GM11168 (cell line): Measurements from ENCODE around the gene MKRN2OS.

Experiments used
- in situ Hi-C: fragments of 300-500 bp; cut with MboI; formaldehyde crosslinking; loops from one replicate; pipeline ENCODE4 v1.12.0; 2022; ENCODE audit warnings: low sequenced_read_pairs; ENCODE audit not compliant: unreplicated experiment

The MKRN2OS gene

GRCh38 chr3:12518261-12519028 is 26.9 kb downstream of the MKRN2OS start:
- in situ Hi-C loops, result no loop called here

DNA sequence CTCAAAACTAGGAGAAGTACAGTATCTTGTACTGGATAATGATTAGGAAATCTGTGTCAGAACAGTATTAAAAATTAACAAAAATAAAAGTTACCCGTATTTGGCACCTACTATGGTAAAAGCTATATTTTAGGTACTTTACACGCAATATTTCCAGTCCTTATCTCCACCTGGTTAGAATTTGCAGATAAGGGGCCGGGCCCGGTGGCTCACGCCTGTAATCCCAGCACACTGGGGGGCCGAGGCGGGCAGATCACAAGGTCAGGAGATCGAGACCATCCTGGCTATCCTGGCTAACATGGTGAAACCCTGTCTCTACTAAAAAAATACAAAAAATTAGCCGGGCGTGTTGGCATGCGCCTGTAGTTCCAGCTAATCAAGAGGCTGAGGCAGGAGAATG is 28.4 kb downstream of the MKRN2OS start:
- in situ Hi-C loops, result no loop called here

- in situ Hi-C loops, result no loop called here
These were observed 29.7 kb downstream of the MKRN2OS start for GRCh38 chr3:12515631-12516030.

- in situ Hi-C loops, result no loop called here
These were observed 31.4 kb downstream of the MKRN2OS start for GRCh38 chr3:12513694-12514446.

- in situ Hi-C loops, result no loop called here
These were observed 32.7 kb downstream of the MKRN2OS start for GRCh38 chr3:12512534-12513118.

DNA sequence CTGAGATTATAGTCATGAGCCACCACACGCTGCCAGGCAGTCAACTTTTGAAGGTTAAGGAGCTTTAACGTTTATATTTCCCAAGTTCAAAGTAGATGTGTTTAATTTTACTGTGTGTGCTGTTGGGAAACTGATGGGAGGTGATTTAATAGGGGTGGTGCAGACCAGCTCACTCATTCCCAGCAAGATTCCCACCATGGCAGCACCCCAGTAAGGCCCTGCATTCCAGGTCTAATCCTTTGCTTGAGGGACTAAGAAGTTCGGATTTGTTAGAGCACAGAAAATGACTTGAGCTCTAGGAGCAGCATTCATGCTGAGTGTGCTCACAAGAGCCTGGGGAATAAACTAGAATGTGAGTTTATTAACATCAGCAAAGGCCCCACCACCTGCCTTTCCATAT is 35.8 kb downstream of the MKRN2OS start:
- in situ Hi-C loops, result no loop called here

DNA sequence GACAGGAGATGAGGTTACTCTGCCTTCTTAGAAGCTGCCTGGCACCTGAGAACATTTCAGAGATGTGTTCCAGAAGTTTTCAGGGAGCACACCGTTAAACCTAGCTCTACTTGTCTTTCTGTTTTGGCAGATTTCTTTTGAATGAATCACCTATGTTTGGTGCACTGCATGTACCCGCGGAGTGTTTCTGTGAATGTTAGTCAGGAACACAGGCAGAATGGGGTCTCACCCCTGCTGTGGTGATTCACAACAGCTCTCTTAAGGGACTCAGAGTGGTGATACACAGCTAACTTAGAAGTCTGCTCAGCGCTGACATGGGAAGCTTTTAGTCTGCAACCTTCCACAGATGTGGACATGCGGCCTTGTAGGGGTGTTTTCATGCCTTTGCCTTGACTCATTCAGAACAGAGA is 37.0 kb downstream of the MKRN2OS start:
- in situ Hi-C loops, result no loop called here

- in situ Hi-C loops, result no loop called here
These were observed 37.6 kb downstream of the MKRN2OS start for GRCh38 chr3:12507591-12508281.

GRCh38 chr3:12506201-12506709 is 39.0 kb downstream of the MKRN2OS start:
- in situ Hi-C loops, result no loop called here

DNA sequence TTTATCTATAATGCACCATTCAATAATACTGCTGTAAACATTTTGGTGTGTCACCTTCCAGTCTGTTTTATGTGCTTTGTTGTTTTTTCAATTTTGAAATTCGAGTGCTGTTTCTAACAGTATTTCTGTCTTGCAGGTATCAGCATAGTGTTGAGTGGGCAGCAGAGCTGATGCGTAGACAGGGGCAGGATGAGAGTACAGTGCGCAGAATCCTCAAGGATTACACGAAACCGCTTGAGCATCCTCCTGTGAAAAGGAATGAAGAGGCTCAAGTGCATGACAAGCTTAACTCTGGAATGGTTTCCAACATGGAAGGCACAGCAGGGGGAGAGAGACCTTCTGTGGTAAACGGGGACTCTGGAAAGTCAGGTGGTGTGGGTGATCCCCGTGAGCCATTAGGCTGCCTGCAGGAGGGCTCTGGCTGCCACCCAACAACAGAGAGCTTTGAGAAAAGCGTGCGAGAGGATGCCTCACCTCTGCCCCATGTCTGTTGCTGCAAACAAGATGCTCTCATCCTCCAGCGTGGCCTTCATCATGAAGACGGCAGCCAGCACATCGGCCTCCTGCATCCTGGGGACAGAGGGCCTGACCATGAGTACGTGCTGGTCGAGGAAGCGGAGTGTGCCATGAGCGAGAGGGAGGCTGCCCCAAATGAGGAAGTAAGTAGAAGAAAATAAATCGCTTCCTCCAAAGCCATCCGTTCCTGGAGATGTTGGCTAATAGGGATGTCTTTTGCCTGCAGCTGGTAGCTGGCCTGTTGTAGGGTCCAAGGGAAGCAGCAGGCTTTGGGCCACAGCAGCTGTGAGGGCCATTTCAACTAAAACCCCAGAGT is 42.0 kb downstream of the MKRN2OS start:
- in situ Hi-C loops, result no loop called here

DNA sequence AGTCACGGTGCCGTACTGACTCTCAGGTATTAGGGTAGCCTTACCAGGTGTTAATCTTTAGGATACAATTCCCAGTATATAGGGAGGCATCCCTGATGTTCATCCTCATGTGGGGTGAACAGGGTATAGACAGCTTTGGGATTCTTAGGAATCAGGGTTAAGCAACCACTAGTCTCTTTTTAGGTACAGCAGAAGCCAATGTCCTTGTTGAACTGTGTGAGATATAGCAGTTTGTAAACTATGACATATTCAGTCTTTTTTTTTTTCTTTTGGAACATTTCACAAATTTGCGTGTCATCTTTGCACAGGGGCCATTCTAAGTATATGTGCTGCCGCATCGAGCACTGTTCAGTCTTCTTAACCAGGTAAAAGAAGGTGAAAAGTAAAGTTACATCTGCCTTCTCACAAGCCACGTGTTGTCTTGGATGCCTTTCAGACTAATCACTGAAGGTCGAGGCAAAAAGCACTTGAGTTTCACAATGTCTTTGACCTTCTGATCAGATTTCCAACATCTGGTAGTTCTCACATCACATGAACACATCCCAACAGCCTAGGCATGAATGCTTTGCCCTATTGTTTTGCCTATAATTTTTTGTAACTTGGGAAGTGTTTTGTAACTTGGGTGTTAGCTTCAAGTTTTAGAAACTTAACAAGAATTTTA is 43.8 kb downstream of the MKRN2OS start:
- in situ Hi-C loops, result no loop called here

DNA sequence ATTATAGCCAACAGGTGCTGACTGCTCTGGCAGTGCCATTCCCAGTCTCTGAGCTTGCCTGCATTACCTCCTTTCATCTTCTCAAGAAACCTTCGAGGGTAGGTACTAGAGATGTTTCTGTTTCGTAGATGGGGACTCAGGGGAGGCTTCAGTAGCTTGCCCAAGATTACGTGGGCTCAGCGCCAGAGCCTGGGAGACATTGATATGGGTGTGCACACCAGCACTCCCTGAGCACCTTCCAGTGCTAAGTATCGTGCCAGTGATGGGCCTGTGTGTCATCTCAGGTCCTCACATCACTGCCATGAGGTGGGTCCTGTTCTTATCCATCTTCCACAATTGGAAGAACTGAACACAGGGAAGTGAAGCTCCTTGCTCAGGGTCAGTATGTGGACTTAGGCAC is 45.8 kb downstream of the MKRN2OS start:
- in situ Hi-C loops, result no loop called here

DNA sequence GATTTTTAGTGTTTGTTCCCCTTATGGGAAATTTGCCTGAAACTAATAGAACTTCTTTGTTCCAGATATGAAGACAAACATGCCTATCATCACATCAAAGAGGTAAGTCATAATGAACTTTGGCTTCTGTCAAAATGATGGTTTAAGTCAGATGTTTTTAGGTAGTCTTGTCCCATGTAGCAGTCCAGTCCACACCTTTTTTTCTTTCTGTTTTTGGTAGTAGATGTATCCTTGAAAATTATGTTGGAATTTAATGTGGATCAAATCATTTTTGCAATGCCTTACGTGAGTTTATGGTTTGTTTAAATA is 48.9 kb downstream of the MKRN2OS start:
- in situ Hi-C loops, result no loop called here

GRCh38 chr3:12495749-12496452 is 49.4 kb downstream of the MKRN2OS start:
- in situ Hi-C loops, result no loop called here

DNA sequence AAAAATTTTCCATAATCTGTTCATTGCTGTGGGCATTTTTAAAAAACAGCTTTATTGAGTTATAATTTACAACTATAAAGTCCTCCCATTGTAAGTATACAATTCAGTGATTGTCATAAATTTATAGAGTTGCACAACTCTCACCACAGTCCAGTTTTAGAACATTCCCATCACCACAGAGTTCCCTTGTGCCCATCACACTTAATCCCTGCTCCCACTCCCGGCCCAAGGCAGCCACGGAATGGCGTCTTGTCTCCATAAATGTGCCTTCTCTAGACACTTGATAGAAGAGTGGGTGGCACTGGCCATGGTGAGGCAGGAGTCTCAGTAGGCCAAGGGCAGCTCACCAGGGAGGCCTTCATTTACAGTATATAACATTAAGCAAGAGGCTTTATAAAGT is 54.8 kb downstream of the MKRN2OS start:
- in situ Hi-C loops, result no loop called here

DNA sequence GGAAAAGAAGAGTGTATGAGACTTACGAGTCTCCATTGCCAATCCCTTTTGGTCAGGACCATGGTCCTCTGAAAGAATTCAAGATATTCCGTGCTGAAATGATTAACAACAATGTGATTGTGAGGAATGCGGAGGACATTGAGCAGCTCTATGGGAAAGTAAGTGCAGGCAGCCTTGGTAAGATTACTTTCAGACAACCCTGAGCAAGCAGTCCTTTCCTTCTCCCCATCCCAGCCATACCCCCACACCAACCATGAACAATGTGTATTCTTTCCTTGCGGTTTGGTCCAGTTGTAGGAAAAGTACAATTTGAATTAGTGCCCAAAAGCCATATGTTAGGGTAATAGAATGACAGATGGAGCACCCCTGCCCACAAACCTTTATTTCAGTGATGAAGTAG is 55.5 kb downstream of the MKRN2OS start:
- in situ Hi-C loops, result no loop called here
